Fibroblast of lung (primary cell): ENCODE data around the gene ZNF598. TPM values are rescaled to one million over a fixed set of nuclear protein-coding genes. Genes with fewer than 3 reads are reported as not detected.
A peak's percentile ranks its signal among the peaks of the same experiment; 100 is the strongest.
"Not testable (repeated sequence)": the region's sequence is repeated elsewhere in the genome, so short reads cannot be mapped to it uniquely, and the experiment has no call there.

Experiments used
- DNase-seq, 2 donors: peaks; one replicate each; pipeline versions ENCODE4 v3.0.0 to v3.0.0-alpha.2; 2010; ENCODE audit warnings: low read depth in 2 of 2
- H2AFZ ChIP-seq: 2 replicates; pipeline ENCODE4 v1.5.1; 2012; ENCODE audit warnings: low read length, control low read depth, inconsistent platforms
- H3K27ac ChIP-seq: 2 replicates; pipeline ENCODE4 v1.5.1; 2011; ENCODE audit warnings: low read length, control low read depth; ENCODE audit not compliant: insufficient read depth
- H3K27me3 ChIP-seq: 2 replicates; pipeline ENCODE4 v1.5.1; 2011; ENCODE audit warnings: mild to moderate bottlenecking, low read length; ENCODE audit not compliant: control insufficient read depth, insufficient read depth
- H3K36me3 ChIP-seq: 2 replicates; pipeline ENCODE4 v1.5.1; 2011; ENCODE audit warnings: low read length; ENCODE audit not compliant: control insufficient read depth, insufficient read depth
- H3K4me1 ChIP-seq: 2 replicates; pipeline ENCODE4 v1.5.1; 2011; ENCODE audit warnings: low read length; ENCODE audit not compliant: control insufficient read depth, insufficient read depth; ENCODE audit errors: extremely low read depth
- H3K4me2 ChIP-seq: 2 replicates; pipeline ENCODE4 v1.5.1; 2011; ENCODE audit warnings: low read length, control low read depth; ENCODE audit not compliant: insufficient read depth; ENCODE audit errors: extremely low read depth
- H3K4me3 ChIP-seq, 4 experiments: fragments of 200-600 bp in 1 of 4; sonication (generic) in 1 of 4; replicated peaks in 1 of 4; 2 replicates each; pipeline ENCODE4 v1.5.1; 2011 to 2016; ENCODE audit warnings: low read length in 4 of 4, low read depth in 3 of 4, mild to moderate bottlenecking in 3 of 4, control low read depth in 2 of 4, inconsistent platforms in 1 of 4, mixed read lengths in 1 of 4; ENCODE audit not compliant: insufficient read depth in 1 of 4; ENCODE audit errors: control extremely low read depth in 1 of 4
- H3K79me2 ChIP-seq: 2 replicates; pipeline ENCODE4 v1.5.1; 2012; ENCODE audit warnings: mild to moderate bottlenecking, low read length, inconsistent platforms; ENCODE audit not compliant: control insufficient read depth, insufficient read depth
- H3K9ac ChIP-seq: 2 replicates; pipeline ENCODE4 v1.5.1; 2011; ENCODE audit warnings: mild to moderate bottlenecking, low read length, control low read depth; ENCODE audit not compliant: insufficient read depth
- H3K9me3 ChIP-seq: 2 replicates; pipeline ENCODE4 v1.5.1; 2012; ENCODE audit warnings: low read depth, low read length; ENCODE audit not compliant: control insufficient read depth, insufficient read depth
- H4K20me1 ChIP-seq: 2 replicates; pipeline ENCODE4 v1.5.1; 2011; ENCODE audit warnings: low read length; ENCODE audit not compliant: control insufficient read depth, insufficient read depth; ENCODE audit errors: extremely low read depth
- EZH2 ChIP-seq: IDR thresholded peaks from 2 replicates; pipeline ENCODE4 v1.5.1; 2012; ENCODE audit warnings: low read length, control low read depth, mild to moderate bottlenecking; ENCODE audit errors: missing control alignments
- polyA plus RNA-seq, 2 donors: library from polyadenylated mRNA; depleted of rRNA in 1 of 2; stranded (reverse) in 1 of 2; unstranded in 1 of 2; fragments of >200 nt; gene quantifications; 2 replicates each; pipeline ENCODE4 v1.2.1, GENCODE V29; 2011 to 2012; ENCODE audit warnings: missing spikeins in 1 of 2
- total RNA-seq: library from RNA; depleted of rRNA; stranded (reverse); fragments of >200 nt; gene quantifications from 2 replicates; pipeline ENCODE4 v1.2.1, GENCODE V29; 2014
- TF ChIP-seq, protein P1 (sequence below), 2 donors: IDR thresholded peaks in 1 of 2; conservative IDR thresholded peaks in 1 of 2; 1 replicate in 1 of 2; 2 replicates in 1 of 2; pipeline ENCODE4 v1.5.1; 2011 to 2012; ENCODE audit warnings: low read length in 2 of 2, control low read depth in 1 of 2, inconsistent platforms in 1 of 2, low read depth in 1 of 2, mild to moderate bottlenecking in 1 of 2

Gene ZNF598
- total and polyA plus RNA-seq, 2 donors (not counting 1 experiment from before 2014, with no cell fraction given): 11.6 to 18.8 TPM

DNA sequence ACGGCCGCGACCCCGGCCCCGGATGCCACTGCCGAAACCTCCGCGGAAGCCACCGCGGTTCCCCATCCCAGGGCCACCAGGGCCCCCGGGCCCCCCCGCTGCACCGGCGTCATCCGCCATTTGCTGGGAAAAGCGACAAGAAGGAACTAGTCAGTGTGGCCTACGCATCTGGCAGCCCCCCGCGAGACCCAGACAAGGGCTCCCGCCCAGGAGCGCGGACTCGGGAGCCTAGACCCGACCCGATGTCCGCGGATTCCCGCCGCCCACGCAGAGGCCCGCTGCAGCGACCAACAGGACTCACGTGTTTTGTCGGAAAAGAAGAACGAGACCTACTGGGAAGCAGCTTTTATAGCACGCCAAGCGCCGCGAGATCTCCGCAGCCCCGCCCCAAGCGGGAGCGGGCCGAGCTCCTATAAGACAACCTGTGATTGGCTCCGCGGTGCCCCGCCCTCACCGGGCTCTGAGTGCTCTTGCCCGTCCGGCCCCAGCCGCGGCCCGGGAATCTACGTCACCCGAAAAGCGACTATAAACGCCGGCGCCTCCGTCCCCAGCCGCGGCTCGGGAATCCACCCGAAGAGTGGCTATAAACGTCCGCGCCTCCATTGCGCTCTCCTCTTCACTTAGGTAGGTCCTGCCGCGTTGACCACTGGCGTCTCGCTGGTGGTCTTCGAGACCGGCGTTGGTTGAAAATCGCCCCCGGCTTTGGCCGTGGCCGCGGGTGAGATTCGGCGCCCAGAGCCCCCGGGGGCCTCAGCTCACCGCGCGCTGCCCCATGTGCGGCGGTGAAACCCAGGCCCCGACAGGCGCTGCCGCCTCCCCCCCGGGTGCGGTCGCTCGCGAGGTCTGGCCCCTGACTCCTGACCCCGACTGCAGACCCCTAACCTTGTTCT lies 44.9 kb downstream of the ZNF598 start, which contains the start of gene RPS2:
Gene RPS2 (minus strand): TSS at position 321 of the 890 bp plus-strand sequence. CDS start 201 bp downstream, at position 120.
- no peak for TF ChIP-seq EZH2
- TF ChIP-seq, protein P1, sequence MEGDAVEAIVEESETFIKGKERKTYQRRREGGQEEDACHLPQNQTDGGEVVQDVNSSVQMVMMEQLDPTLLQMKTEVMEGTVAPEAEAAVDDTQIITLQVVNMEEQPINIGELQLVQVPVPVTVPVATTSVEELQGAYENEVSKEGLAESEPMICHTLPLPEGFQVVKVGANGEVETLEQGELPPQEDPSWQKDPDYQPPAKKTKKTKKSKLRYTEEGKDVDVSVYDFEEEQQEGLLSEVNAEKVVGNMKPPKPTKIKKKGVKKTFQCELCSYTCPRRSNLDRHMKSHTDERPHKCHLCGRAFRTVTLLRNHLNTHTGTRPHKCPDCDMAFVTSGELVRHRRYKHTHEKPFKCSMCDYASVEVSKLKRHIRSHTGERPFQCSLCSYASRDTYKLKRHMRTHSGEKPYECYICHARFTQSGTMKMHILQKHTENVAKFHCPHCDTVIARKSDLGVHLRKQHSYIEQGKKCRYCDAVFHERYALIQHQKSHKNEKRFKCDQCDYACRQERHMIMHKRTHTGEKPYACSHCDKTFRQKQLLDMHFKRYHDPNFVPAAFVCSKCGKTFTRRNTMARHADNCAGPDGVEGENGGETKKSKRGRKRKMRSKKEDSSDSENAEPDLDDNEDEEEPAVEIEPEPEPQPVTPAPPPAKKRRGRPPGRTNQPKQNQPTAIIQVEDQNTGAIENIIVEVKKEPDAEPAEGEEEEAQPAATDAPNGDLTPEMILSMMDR (conservative IDR thresholded peaks at IDR 0.05 in 1 of 2, IDR thresholded peaks at IDR 0.05 in 1 of 2; ENCODE audit: low read depth in 1 of 2, low read length in 2 of 2): no peak
- H2AFZ ChIP-seq: peak within 1 kb of the TSS; percentile 86
- peak within 1 kb of the TSS; percentile 96 for H3K27ac ChIP-seq
- no peaks in the 10 kb centered on the region for H4K20me1 ChIP-seq
- H3K36me3 ChIP-seq: peaks cover 26% of the 10 kb centered on the region
- H3K27me3 ChIP-seq: no peaks in the 10 kb centered on the region
- peaks cover 49% of the 10 kb centered on the region for H3K79me2 ChIP-seq
- peaks cover 9% of the 10 kb centered on the region for H3K4me1 ChIP-seq
- peak within 1 kb of the TSS; percentile 79 to 99 (median 88) for H3K4me3 ChIP-seq
- H3K9ac ChIP-seq: peak within 1 kb of the TSS; percentile 98
- DNase-seq: peak; percentile 97 to 99
- H3K4me2 ChIP-seq: peak within 1 kb of the TSS; percentile 100
- no peaks in the 10 kb centered on the region for H3K9me3 ChIP-seq

DNA sequence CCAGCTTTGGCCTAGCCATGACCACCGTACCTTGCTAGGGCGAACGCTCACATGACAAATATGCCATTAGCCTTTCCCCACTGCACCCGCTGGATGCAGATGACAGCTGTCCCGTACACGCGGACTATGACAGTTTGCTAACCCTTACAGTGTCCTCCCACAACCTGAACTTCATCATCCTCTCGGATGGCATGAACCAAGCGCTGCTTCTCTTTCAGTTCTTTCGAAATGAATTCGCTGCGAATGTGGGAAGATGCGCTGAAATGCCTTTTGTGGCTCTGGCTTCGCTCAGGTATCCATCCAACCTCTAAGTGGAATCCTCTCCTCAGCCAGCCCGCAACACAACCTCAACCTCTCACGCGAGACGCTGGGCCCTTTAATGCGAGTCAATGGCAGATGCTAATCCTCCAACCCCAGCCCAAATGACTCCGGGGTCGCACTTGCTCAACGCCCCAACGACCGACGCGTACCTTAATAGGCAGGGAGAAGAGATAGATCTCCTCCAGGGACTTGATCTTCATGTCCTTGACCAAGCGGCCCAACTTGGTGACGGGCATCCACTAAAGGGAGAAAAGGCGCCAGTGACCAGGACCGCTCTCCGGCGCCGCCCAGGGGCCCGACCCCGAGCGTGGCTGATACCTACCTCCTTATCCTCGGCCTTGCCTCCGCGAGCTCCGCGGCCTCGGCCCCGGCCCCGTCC lies 45.7 kb downstream of the ZNF598 start:
- no peaks in the 10 kb centered on the region for H3K27me3 ChIP-seq
- no peaks in the 10 kb centered on the region for H4K20me1 ChIP-seq
- TF ChIP-seq, protein P1 (conservative IDR thresholded peaks at IDR 0.05 in 1 of 2, IDR thresholded peaks at IDR 0.05 in 1 of 2; ENCODE audit: low read depth in 1 of 2, low read length in 2 of 2): no peak
- no peak for TF ChIP-seq EZH2
- no peaks in the 10 kb centered on the region for H3K9me3 ChIP-seq
- peak overlapping the region; percentile 98 for H3K9ac ChIP-seq
- peak overlapping the region; percentile 90 for H3K4me2 ChIP-seq
- peaks cover 26% of the 10 kb centered on the region for H3K36me3 ChIP-seq
- H3K4me1 ChIP-seq: peaks cover 9% of the 10 kb centered on the region
- H2AFZ ChIP-seq: no peak overlapping the region
- peaks cover 52% of the 10 kb centered on the region for H3K79me2 ChIP-seq
- DNase-seq: peak in 1 of 2 donors; percentile 34
- H3K4me3 ChIP-seq: peak overlapping the region; percentile 79 to 99 (median 86)
- peak overlapping the region; percentile 96 for H3K27ac ChIP-seq

DNA sequence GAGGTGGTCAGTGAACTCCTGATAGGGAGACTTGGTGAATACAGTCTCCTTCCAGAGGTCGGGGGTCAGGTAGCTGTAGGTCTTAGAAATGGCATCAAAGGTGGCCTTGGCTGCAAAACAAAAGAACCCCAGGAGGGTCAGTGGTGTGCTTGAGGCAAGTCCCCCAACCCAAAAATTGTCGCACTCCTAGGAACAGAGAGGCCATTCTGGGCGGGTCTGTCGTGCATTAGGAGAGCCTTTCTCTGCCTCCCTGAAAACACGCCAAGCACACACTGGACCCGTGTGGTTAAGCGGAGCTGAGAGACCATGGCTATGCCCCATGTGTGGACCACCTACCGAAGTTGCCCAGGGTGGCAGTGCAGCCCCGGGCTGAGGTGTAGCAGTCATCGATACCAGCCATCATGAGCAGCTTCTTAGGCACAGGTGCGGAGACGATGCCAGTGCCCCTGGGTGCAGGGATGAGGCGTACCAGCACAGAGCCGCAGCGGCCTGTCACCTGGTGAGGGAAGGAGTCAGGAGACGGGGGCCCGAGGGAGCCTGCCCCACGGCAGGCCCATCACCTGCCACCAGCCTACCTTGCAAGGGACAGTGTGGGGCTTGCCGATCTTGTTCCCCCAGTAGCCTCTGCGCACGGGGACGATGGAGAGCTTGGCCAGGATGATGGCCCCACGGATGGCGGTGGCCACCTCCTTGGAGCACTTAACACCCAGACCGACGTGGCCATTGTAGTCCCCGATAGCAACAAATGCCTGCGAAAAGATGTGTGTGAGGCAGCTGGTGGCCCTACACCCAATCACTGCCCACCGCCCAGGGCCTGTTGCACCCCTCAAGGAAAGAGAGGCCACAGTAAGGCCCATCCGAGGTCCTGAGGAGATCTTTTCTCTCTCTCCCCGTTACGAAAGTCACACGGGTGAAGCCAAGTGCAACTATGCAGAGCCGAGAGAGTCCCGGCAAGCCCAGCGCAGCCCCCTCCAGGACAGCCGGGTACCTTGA lies 47.2 kb downstream of the ZNF598 start:
- H3K36me3 ChIP-seq: peaks cover 26% of the 10 kb centered on the region
- H3K27ac ChIP-seq, H3K27me3 ChIP-seq, H4K20me1 ChIP-seq, H3K4me1 ChIP-seq, H3K9ac ChIP-seq, H3K9me3 ChIP-seq, H2AFZ ChIP-seq, DNase-seq: not testable (repeated sequence)
- peak overlapping the region; percentile 85 for H3K4me2 ChIP-seq
- peaks cover 52% of the 10 kb centered on the region for H3K79me2 ChIP-seq
- H3K4me3 ChIP-seq: peak overlapping the region; percentile 79 to 99 (median 86)
